ENCODE measurements around the gene PHKG1.
"Not testable (repeated sequence)": the region's sequence is repeated elsewhere in the genome, so short reads cannot be mapped to it uniquely, and the experiment has no call there.

PHKG1 gene

DNA sequence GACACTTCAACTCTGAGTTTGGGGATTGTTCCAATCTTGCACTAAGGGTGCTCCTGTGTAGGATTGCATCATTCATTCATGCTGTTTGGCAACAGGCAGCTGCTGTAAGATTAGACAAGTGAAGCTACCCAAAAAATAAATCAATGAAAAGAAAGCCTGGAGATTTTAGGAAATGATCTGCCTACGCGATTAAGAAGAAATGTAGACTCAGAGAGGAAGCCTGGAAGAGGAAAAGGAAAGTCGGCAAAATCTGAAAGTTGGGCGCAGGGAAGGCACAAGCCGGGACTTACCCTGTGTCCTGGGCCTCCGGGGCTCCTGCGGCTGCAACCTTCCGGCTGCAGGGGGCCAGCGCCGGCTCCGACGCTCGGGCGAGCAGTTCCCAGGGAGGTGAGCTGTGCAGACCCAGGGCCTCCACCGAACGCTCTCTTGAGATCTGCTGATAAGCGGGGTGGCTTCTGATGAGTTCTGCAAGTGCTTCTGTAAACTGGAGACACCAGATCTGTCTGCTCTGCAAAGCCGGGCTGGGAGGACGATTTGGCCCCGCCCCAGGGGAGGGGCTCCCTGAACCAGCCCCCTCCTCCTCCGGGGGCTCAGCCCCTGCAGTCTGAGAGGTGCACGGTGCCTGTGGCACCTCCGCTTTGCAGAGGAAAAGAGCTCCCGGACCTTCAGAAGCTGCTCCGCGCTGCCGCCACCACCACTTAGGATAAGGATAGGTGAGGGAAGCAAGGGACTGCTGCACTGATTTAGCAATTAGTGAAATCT lies 58.9 kb downstream of the PHKG1 start:
- no peak for FAIRE-seq

DNA sequence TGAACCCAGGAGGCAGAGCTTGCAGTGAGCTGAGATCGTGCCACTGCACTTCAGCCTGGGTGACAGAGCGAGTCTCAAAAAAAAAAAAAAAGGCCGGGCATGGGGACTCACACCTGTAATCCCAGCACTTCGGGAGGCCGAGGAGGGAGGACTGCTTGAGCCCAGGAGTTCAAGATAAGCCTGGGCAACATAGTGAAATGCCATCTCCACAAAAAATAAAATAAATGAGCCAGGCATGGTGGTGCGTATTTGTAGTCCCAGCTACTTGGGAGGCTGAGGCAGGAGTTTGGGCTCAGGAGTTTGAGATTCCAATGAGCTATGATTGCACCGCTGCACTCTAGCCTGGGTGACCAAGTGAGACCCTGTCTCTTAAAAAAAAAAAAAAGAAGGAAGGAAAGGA lies 60.2 kb downstream of the PHKG1 start:
- FAIRE-seq = not testable (repeated sequence)

DNA sequence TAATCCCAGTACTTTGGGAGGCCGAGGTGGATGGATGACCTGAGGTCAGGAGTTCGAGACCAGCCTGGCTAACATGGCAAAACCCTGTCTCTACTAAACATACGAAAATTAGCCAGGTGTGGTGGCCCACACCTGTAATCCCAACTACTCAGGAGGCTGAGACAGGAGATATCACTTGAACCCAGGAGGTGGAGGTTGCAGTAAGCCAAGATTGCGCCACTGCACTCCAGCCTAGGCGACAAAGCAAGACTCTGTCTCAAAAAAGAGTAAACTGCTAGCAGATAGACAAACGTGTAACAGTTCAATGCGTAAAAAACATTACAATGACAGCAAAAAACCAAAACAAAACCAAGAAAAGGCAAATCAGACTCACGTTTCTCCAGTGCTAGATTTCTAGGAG lies 61.2 kb downstream of the PHKG1 start:
- FAIRE-seq = not testable (repeated sequence)

DNA sequence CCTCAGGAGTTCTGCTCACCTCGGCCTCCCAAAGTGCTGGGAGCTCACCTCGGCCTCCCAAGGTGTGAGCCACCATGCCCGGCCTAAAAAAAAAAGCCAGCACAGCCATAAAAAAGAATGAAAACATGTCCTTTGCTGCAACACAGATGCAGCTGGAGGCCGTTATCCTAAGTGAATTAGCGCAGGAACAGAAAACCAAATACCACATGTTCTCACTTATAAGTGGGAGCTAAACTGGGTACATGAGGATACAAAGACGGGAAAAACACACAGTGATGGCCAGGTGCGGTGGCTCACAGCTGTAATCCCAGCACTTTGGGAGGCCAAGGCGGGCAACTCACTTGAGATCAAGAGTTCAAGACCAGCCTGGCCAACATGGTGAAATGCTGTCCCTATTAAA lies 62.4 kb downstream of the PHKG1 start:
- no peak for FAIRE-seq
